Panc1 (cell line): ENCODE results near the gene POU2AF2. TPM values are rescaled to one million over a fixed set of nuclear protein-coding genes. Genes with fewer than 3 reads are reported as not detected.

Experiments used
- ATAC-seq: fragments of 200-7000 bp; cut with Tn5 transposase; 2 replicates; pipeline ENCODE4 v1.9.1; 2020; ENCODE audit warnings: mild to moderate bottlenecking, moderate library complexity
- BruUV-seq: library from RNA; stranded (reverse); fragments of 400-500 nt; replicated peaks from 2 replicates; lab custom pipeline; 2021; lab: Mats Ljungman, UMichigan
- CTCF ChIA-PET: fragments of 300-600 bp; sonication (Branson Sonifier 250); formaldehyde crosslinking; loops from one replicate; lab custom pipeline; 2022; ENCODE audit warnings: antibody characterized with exemption; lab: Charles Lee
- POLR2A ChIA-PET: fragments of 300-600 bp; sonication (Branson Sonifier 250); formaldehyde crosslinking; loops from one replicate; lab custom pipeline; 2022; ENCODE audit warnings: antibody characterized with exemption; lab: Charles Lee
- DNase-seq: peaks from one replicate; pipeline ENCODE4 v3.0.0-alpha.2; 2010; ENCODE audit warnings: low read depth, low spot score
- H3K27ac ChIP-seq: 2 replicates; pipeline ENCODE4 v1.5.1; 2011; ENCODE audit warnings: mild to moderate bottlenecking, low read length, inconsistent platforms
- H3K27me3 ChIP-seq: fragments of 200-500 bp; sonication (Bioruptor generic); 2 replicates; pipeline ENCODE4 v1.6.0; 2014; ENCODE audit warnings: low read length, inconsistent platforms; ENCODE audit not compliant: control insufficient read depth, insufficient read depth
- H3K36me3 ChIP-seq: fragments of 200-500 bp; sonication (Bioruptor generic); 2 replicates; pipeline ENCODE4 v1.5.1; 2014; ENCODE audit warnings: inconsistent platforms, mild to moderate bottlenecking, low read length, moderate library complexity; ENCODE audit not compliant: control insufficient read depth, insufficient read depth
- H3K4me1 ChIP-seq: 2 replicates; pipeline ENCODE4 v1.5.1; 2011; ENCODE audit warnings: inconsistent platforms, mild to moderate bottlenecking, low read length, moderate library complexity; ENCODE audit not compliant: control insufficient read depth, insufficient read depth
- H3K4me3 ChIP-seq, 2 experiments: 2 replicates each; pipeline ENCODE4 v1.5.1; 2011 to 2012; ENCODE audit warnings: low read depth in 2 of 2, low read length in 2 of 2, mild to moderate bottlenecking in 2 of 2, inconsistent platforms in 1 of 2, moderate library complexity in 1 of 2
- H3K9me3 ChIP-seq: fragments of 200-500 bp; sonication (Bioruptor generic); 2 replicates; pipeline ENCODE4 v1.5.1; 2014; ENCODE audit warnings: low read depth, mild to moderate bottlenecking, inconsistent platforms, low read length, moderate library complexity; ENCODE audit not compliant: control insufficient read depth, insufficient read depth
- POLR2AphosphoS5 ChIP-seq: IDR thresholded peaks from 2 replicates; pipeline ENCODE4 v1.6.1; 2012; ENCODE audit warnings: mild to moderate bottlenecking, low read depth, low read length, moderate library complexity
- SIN3A ChIP-seq: IDR thresholded peaks from 2 replicates; pipeline ENCODE4 v1.6.1; 2012; ENCODE audit warnings: low read depth, mild to moderate bottlenecking, low read length, moderate library complexity, borderline replicate concordance; ENCODE audit not compliant: insufficient read depth
- TCF7L2 ChIP-seq: IDR thresholded peaks from 2 replicates; pipeline ENCODE4 v1.6.1; 2011; ENCODE audit warnings: mild to moderate bottlenecking, low read depth, low read length, inconsistent platforms
- in situ Hi-C: cut with HindIII; loops from 2 replicates; pipeline ENCODE4 v1.10.0; 2016; ENCODE audit warnings: low sequenced_read_pairs, low pct_unique_long_range_greater_than_20kb
- intact Hi-C: fragments of 100-400 bp; cut with micrococcal nuclease; formaldehyde crosslinking; loops from one replicate; pipeline ENCODE4 v1.10.0; 2022; ENCODE audit not compliant: unreplicated experiment
- total RNA-seq: library from RNA; stranded (reverse); gene quantifications from one replicate; pipeline ENCODE4 v1.2.1, GENCODE V29; 2021; ENCODE audit not compliant: unreplicated experiment
- TF ChIP-seq, protein P1 (sequence below): fragments of 450-650 bp; IDR thresholded peaks from 2 replicates; pipeline ENCODE4 v1.5.1; 2017; ENCODE audit warnings: mild to moderate bottlenecking
- TF ChIP-seq, protein P2 (sequence below), 2 experiments: IDR thresholded peaks; 2 replicates each; pipeline ENCODE4 v1.6.1; 2011 to 2012; ENCODE audit warnings: low read depth in 2 of 2, control low read depth in 1 of 2, low read length in 1 of 2, mild to moderate bottlenecking in 1 of 2, moderate library complexity in 1 of 2; ENCODE audit not compliant: insufficient read depth in 1 of 2

Gene POU2AF2
- total RNA-seq, 1 experiment from 2014 or later = not detected

DNA sequence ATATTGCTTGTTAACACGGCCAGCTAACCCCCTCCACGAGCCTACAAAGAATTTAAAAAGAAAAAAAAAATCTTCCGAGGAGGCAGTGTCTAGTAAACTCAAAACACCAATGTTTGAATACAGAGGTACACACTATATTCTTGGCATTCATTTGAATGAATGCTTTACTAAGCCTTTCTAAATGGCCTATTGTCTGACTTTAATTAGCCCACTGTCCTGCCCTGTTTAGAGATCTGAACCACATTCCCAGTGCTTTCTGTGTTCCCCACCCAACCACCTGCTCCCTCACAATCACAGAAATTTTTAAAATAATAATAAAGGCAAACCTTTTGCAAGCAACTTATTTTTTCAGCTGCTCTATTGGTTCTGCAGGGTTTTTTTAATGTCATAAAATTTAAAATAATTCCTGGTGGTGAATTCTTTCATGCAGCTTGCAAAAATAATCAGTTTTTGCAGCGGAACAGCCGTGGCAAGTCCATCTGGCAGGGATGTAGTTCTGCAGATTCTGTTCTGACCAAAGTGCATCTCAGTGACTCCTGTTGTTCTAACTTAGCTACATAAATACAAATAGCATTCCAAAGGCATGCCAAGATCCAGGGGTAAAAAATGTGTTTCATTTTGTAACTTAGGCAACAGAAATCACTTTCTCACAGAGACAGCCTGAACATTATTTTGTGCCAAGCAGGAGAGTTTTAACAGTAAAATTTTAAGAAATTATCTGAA, 23.8 kb downstream of the POU2AF2 start:
- DNase-seq (no peak), ATAC-seq (no peak)
- no peak overlapping the region for H3K4me3 ChIP-seq
- no peak overlapping the region for H3K27ac ChIP-seq
- H3K27me3 ChIP-seq = peaks cover 15% of the 10 kb centered on the region
- no peaks in the 10 kb centered on the region for H3K4me1 ChIP-seq
- intact Hi-C loops = no loop called here
- TF ChIP-seq POLR2AphosphoS5 (no peak), SIN3A (no peak)
- TF ChIP-seq, protein P1, sequence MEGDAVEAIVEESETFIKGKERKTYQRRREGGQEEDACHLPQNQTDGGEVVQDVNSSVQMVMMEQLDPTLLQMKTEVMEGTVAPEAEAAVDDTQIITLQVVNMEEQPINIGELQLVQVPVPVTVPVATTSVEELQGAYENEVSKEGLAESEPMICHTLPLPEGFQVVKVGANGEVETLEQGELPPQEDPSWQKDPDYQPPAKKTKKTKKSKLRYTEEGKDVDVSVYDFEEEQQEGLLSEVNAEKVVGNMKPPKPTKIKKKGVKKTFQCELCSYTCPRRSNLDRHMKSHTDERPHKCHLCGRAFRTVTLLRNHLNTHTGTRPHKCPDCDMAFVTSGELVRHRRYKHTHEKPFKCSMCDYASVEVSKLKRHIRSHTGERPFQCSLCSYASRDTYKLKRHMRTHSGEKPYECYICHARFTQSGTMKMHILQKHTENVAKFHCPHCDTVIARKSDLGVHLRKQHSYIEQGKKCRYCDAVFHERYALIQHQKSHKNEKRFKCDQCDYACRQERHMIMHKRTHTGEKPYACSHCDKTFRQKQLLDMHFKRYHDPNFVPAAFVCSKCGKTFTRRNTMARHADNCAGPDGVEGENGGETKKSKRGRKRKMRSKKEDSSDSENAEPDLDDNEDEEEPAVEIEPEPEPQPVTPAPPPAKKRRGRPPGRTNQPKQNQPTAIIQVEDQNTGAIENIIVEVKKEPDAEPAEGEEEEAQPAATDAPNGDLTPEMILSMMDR = no peak
- TF ChIP-seq, protein P2, sequence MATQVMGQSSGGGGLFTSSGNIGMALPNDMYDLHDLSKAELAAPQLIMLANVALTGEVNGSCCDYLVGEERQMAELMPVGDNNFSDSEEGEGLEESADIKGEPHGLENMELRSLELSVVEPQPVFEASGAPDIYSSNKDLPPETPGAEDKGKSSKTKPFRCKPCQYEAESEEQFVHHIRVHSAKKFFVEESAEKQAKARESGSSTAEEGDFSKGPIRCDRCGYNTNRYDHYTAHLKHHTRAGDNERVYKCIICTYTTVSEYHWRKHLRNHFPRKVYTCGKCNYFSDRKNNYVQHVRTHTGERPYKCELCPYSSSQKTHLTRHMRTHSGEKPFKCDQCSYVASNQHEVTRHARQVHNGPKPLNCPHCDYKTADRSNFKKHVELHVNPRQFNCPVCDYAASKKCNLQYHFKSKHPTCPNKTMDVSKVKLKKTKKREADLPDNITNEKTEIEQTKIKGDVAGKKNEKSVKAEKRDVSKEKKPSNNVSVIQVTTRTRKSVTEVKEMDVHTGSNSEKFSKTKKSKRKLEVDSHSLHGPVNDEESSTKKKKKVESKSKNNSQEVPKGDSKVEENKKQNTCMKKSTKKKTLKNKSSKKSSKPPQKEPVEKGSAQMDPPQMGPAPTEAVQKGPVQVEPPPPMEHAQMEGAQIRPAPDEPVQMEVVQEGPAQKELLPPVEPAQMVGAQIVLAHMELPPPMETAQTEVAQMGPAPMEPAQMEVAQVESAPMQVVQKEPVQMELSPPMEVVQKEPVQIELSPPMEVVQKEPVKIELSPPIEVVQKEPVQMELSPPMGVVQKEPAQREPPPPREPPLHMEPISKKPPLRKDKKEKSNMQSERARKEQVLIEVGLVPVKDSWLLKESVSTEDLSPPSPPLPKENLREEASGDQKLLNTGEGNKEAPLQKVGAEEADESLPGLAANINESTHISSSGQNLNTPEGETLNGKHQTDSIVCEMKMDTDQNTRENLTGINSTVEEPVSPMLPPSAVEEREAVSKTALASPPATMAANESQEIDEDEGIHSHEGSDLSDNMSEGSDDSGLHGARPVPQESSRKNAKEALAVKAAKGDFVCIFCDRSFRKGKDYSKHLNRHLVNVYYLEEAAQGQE (IDR thresholded peaks at IDR 0.05; ENCODE audit: insufficient read depth in 1 of 2, low read depth in 2 of 2, low read length in 1 of 2) = no peak
- no peaks in the 10 kb centered on the region for H3K9me3 ChIP-seq
- BruUV-seq = no TSS peak
- CTCF ChIA-PET = no interaction called here
- in situ Hi-C loops = no loop called here
- H3K36me3 ChIP-seq = no peaks in the 10 kb centered on the region
- POLR2A ChIA-PET = no interaction called here

DNA sequence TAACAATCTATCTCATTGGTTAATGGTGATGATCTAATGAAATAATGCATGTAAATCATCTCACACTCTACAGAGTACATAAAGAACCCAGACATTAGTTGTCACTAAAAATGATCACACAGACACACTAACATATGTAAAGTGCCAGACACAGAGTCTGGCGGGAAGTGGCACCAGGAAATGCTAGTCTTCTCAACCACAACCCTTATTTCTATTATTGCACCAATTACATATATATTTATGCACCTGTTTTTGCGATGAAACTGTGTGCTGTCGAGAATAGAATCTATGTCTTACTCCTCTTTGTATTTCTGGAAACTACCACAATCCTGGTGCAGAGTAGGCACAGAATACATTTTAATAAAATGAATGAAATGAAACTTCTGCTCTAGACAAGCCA, 26.9 kb downstream of the POU2AF2 start:
- ATAC-seq (no peak), DNase-seq (no peak)
- H3K9me3 ChIP-seq = no peaks in the 10 kb centered on the region
- no peaks in the 10 kb centered on the region for H3K36me3 ChIP-seq
- in situ Hi-C loops (no loop called here), intact Hi-C loops (no loop called here)
- POLR2A ChIA-PET = no interaction called here
- no peaks in the 10 kb centered on the region for H3K4me1 ChIP-seq
- BruUV-seq = no TSS peak
- H3K4me3 ChIP-seq = no peak overlapping the region
- CTCF ChIA-PET = no interaction called here
- H3K27me3 ChIP-seq = peaks cover 21% of the 10 kb centered on the region
- H3K27ac ChIP-seq = no peak overlapping the region
- TF ChIP-seq, protein P1 = no peak
- TF ChIP-seq, protein P2 (IDR thresholded peaks at IDR 0.05; ENCODE audit: insufficient read depth in 1 of 2, low read depth in 2 of 2, low read length in 1 of 2) = no peak
- no peak for TF ChIP-seq POLR2AphosphoS5
- no peak for TF ChIP-seq SIN3A
- no peak for TF ChIP-seq TCF7L2
